Right lobe of liver (tissue), 4 donors: ENCODE results near the gene TBX10.
A peak's percentile ranks its signal among the peaks of the same experiment; 100 is the strongest.

Experiments used
- POLR2A ChIP-seq: fragments of 450-650 bp; IDR thresholded peaks from one replicate; pipeline ENCODE4 v1.6.1; 2017; ENCODE audit warnings: antibody characterized with exemption, mild to moderate bottlenecking
- TF ChIP-seq, protein P1 (sequence below), 4 donors: fragments of 200-600 bp in 3 of 4; fragments of 450-650 bp in 1 of 4; IDR thresholded peaks; one replicate each; pipeline versions ENCODE4 v1.5.1 to v1.8.0; 2016 to 2022; ENCODE audit warnings: antibody characterized with exemption in 4 of 4, mild to moderate bottlenecking in 2 of 4
- donor health status: DM: no; HTN: no; CAD: no.
- donor health status: DM: no; HTN: no; CAD: no.
- donor health status: DM: no; HTN: yes; CAD: no.

DNA sequence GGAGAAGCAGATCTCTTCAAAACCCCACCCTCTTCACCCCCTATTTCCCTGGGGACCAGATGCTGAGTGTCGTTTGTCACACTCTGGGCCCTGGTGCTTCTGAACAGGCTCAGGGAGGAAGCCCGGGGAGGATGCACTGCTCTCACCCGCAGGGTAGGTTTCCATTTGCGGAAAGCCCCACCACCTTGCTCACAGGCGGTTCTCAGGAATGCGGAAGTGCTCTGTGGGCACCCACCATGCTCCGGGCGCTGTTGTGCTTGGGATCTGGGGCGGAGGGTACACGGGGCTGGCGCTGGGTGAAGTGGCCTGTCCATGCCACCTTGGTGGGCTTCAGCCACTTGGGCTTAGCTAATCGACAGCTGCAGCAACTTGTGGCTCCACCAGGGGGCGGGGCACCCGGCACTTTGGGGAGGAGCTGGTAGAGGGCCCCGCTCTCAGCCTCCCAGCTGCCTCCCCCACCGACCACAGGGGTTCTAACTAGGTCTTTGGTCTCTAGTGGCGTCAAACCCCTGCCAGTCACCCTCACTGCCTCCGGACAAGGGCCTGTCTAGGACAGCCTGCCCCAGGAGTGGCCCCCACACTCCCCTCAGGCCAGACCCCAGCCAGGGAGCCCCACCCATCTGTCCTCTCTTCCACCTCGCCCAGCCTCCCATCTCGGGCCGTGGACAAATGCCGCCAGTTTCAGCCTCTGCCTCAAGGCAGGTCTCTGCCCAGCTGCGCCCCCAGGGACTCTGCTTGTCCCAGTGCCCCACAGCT, 25.4 kb downstream of the TBX10 start:
- TF ChIP-seq, protein P1, sequence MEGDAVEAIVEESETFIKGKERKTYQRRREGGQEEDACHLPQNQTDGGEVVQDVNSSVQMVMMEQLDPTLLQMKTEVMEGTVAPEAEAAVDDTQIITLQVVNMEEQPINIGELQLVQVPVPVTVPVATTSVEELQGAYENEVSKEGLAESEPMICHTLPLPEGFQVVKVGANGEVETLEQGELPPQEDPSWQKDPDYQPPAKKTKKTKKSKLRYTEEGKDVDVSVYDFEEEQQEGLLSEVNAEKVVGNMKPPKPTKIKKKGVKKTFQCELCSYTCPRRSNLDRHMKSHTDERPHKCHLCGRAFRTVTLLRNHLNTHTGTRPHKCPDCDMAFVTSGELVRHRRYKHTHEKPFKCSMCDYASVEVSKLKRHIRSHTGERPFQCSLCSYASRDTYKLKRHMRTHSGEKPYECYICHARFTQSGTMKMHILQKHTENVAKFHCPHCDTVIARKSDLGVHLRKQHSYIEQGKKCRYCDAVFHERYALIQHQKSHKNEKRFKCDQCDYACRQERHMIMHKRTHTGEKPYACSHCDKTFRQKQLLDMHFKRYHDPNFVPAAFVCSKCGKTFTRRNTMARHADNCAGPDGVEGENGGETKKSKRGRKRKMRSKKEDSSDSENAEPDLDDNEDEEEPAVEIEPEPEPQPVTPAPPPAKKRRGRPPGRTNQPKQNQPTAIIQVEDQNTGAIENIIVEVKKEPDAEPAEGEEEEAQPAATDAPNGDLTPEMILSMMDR (IDR thresholded peaks at IDR 0.05) = peak; percentile 56 to 71 (median 64)
- no peak for TF ChIP-seq POLR2A
